ENCODE measurements around the gene PRSS23.

PRSS23 gene

GRCh38 chr11:86795511-86795910 lies 4.8 kb upstream of the PRSS23 start:
- TF ChIP-seq TCF12 (IDR thresholded peaks at IDR 0.05; ENCODE audit: low read depth) (no peak), NFIC (IDR thresholded peaks at IDR 0.05) (no peak), FOXM1 (IDR thresholded peaks at IDR 0.05; ENCODE audit: borderline replicate concordance, low read depth) (no peak), EGR1 (IDR thresholded peaks at IDR 0.05) (no peak), TEAD4 (IDR thresholded peaks at IDR 0.05) (no peak), CEBPB (IDR thresholded peaks at IDR 0.05) (no peak), ZBTB7A (IDR thresholded peaks at IDR 0.05; ENCODE audit: low read depth) (no peak), REST (IDR thresholded peaks at IDR 0.05; ENCODE audit: low read depth) (no peak), RAD21 (IDR thresholded peaks at IDR 0.05; ENCODE audit: low read depth) (no peak)

GRCh38 chr11:86795949-86796348 lies 4.4 kb upstream of the PRSS23 start:
- TF ChIP-seq TAF1 (IDR thresholded peaks at IDR 0.05; ENCODE audit: low read depth) (no peak), ZBTB7A (IDR thresholded peaks at IDR 0.05; ENCODE audit: low read depth) (no peak), CREB1 (IDR thresholded peaks at IDR 0.05; ENCODE audit: low read depth) (no peak), CEBPB (IDR thresholded peaks at IDR 0.05) (no peak), REST (IDR thresholded peaks at IDR 0.05; ENCODE audit: low read depth) (no peak)

GRCh38 chr11:86797133-86797532 lies 3.2 kb upstream of the PRSS23 start:
- no peak for TF ChIP-seq EP300 (IDR thresholded peaks at IDR 0.05; ENCODE audit: borderline replicate concordance)
- no peak for TF ChIP-seq FOXM1 (IDR thresholded peaks at IDR 0.05; ENCODE audit: borderline replicate concordance, low read depth)
- TF ChIP-seq MAX (IDR thresholded peaks at IDR 0.05): no peak
- TF ChIP-seq YY1 (IDR thresholded peaks at IDR 0.05; ENCODE audit: low read depth): no peak
- TF ChIP-seq CEBPB (IDR thresholded peaks at IDR 0.05): no peak
- no peak for TF ChIP-seq EGR1 (IDR thresholded peaks at IDR 0.05)

- TF ChIP-seq NFIC (IDR thresholded peaks at IDR 0.05) (no peak), ZBTB7A (IDR thresholded peaks at IDR 0.05; ENCODE audit: low read depth) (no peak), TAF1 (IDR thresholded peaks at IDR 0.05; ENCODE audit: low read depth) (no peak), MAX (IDR thresholded peaks at IDR 0.05) (no peak), CEBPB (IDR thresholded peaks at IDR 0.05) (no peak), RAD21 (IDR thresholded peaks at IDR 0.05; ENCODE audit: low read depth) (no peak), USF1 (IDR thresholded peaks at IDR 0.05) (no peak), YY1 (IDR thresholded peaks at IDR 0.05; ENCODE audit: low read depth) (no peak), TEAD4 (IDR thresholded peaks at IDR 0.05) (no peak)
These were observed 1.4 kb upstream of the PRSS23 start for GRCh38 chr11:86798988-86799387.

GRCh38 chr11:86799680-86800075 lies 664 bp upstream of the PRSS23 start:
- TF ChIP-seq MAX (IDR thresholded peaks at IDR 0.05): no peak
- no peak for TF ChIP-seq EP300 (IDR thresholded peaks at IDR 0.05; ENCODE audit: borderline replicate concordance)
- TF ChIP-seq EGR1 (IDR thresholded peaks at IDR 0.05): no peak
- no peak for TF ChIP-seq RAD21 (IDR thresholded peaks at IDR 0.05; ENCODE audit: low read depth)

- TF ChIP-seq MAX (IDR thresholded peaks at IDR 0.05): no peak
- no peak for TF ChIP-seq YY1 (IDR thresholded peaks at IDR 0.05; ENCODE audit: low read depth)
- no peak for TF ChIP-seq CREB1 (IDR thresholded peaks at IDR 0.05; ENCODE audit: low read depth)
- no peak for TF ChIP-seq RAD21 (IDR thresholded peaks at IDR 0.05; ENCODE audit: low read depth)
- no peak for TF ChIP-seq EGR1 (IDR thresholded peaks at IDR 0.05)
- no peak for TF ChIP-seq CEBPB (IDR thresholded peaks at IDR 0.05)
- no peak for TF ChIP-seq TCF12 (IDR thresholded peaks at IDR 0.05; ENCODE audit: low read depth)
- TF ChIP-seq ZBTB7A (IDR thresholded peaks at IDR 0.05; ENCODE audit: low read depth): no peak
- no peak for TF ChIP-seq FOXM1 (IDR thresholded peaks at IDR 0.05; ENCODE audit: borderline replicate concordance, low read depth)
These were observed 574 bp downstream of the PRSS23 start for GRCh38 chr11:86800960-86801272.

GRCh38 chr11:86801364-86801763 lies 1.0 kb downstream of the PRSS23 start:
- TF ChIP-seq RAD21 (IDR thresholded peaks at IDR 0.05; ENCODE audit: low read depth): no peak
- TF ChIP-seq CEBPB (IDR thresholded peaks at IDR 0.05): no peak
- TF ChIP-seq USF1 (IDR thresholded peaks at IDR 0.05): peak; percentile 20; the same call in 1 of the 2 replicates
- TF ChIP-seq REST (IDR thresholded peaks at IDR 0.05; ENCODE audit: low read depth): no peak

All from Ishikawa (cell line).